ENCODE measurements around the gene KCNQ1OT1.

DNA sequence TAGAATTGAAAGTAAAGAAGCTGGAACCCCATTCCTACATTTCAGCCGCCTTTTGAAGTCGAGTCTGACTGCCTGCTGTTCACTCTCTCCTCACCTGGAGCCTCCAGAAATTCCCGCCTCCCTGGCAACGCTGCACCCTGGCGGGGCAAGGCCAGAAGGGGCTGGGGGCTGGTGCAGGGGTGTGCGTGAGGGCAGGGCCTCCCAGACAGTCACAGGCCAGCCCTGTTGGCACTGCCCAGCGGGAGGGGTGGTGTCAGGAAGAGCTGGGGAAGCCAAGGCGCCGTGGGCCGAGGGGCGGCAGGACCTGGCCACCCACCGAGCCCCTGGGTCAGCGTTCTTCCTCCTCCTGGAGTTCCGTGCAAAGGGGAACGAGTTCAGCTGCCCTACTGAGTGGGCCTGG is 123.2 kb downstream of the KCNQ1OT1 start:
- no peak for TF ChIP-seq POLR2A (IDR thresholded peaks at IDR 0.05; ENCODE audit: low read length)
- no peak for TF ChIP-seq GATA1 (IDR thresholded peaks at IDR 0.05; ENCODE audit: low read depth, low read length)

Measured in erythroblast (primary cell).